Measurements from ENCODE around the gene GDAP1L1.
"Not testable (repeated sequence)": the region's sequence is repeated elsewhere in the genome, so short reads cannot be mapped to it uniquely, and the experiment has no call there.

The GDAP1L1 gene

DNA sequence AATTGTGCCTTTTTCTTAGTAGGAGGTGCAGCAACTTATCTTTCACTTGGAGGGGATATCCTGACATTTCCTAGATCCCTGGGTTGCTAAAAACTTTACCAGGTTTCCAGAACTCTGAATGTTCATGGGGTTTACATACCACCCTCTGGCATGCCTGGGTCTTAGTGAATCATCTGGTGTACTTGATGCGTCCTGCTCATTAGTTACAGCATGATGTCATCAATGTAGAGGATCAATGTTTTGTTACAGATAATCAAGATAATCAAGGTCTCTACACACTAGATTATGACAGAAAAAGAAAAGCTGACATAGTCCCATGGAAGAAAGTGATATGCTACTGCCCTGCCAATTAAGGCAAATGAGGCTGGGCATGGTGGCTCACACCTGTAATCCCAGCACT, 36.9 kb downstream of the GDAP1L1 start:
- DNase-seq: no peak
- in situ Hi-C loops (cut with HindIII; ENCODE audit: low pct_ligation_motif_present, low pct_unique_long_range_greater_than_20kb, low sequenced_read_pairs): no loop called here

- DNase-seq: no peak
- in situ Hi-C loops (cut with HindIII; ENCODE audit: low pct_ligation_motif_present, low pct_unique_long_range_greater_than_20kb, low sequenced_read_pairs): no loop called here
Measured at GRCh38 chr20:44287272-44288097, 40.4 kb downstream of the GDAP1L1 start.

DNA sequence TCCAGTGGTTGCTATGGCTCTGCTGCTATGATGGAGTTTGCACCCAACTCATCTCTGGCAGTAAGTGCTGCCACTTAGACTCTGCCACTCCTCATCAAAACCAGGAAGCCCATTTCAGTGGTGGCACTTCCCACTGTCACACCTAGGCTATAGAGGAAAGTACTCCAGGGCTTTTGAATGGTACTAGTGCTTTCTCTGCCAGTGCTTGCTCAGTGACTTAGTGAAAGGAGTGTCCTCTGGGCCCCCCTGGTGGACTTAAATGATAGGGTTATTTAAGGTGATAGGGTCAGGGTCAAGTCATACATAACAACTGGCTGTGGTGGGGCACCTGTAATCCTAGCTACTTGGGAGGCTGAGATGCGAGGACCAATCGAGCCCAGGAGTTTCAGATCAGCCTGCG, 41.1 kb downstream of the GDAP1L1 start:
- DNase-seq: no peak
- in situ Hi-C loops (cut with HindIII; ENCODE audit: low pct_ligation_motif_present, low pct_unique_long_range_greater_than_20kb, low sequenced_read_pairs): no loop called here

DNA sequence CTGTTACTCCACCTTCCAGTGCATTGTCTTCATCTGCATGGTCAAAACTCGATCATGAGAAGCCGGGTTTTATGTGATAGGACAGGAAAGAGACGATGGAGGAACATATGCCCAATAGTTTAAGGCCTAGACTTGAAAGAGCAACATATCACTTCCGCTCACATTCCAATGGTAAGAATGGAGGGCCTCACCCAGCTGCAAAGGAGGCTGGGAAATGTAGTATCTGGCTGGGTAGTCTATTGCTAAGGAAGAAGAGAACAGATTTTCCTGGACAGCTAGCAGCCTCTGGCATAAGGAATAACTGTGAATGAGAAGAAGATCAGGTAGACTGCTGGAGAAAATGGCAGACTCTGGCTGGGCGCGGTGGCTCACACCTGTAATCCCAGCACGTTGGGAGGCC, 44.6 kb downstream of the GDAP1L1 start:
- in situ Hi-C loops (cut with HindIII; ENCODE audit: low pct_ligation_motif_present, low pct_unique_long_range_greater_than_20kb, low sequenced_read_pairs): no loop called here
- no peak for DNase-seq

GRCh38 chr20:44296011-44296410, 48.9 kb downstream of the GDAP1L1 start:
- no peak for DNase-seq

GRCh38 chr20:44297721-44298120, 50.6 kb downstream of the GDAP1L1 start:
- in situ Hi-C loops (cut with HindIII; ENCODE audit: low pct_ligation_motif_present, low pct_unique_long_range_greater_than_20kb, low sequenced_read_pairs): no loop called here
- no peak for DNase-seq

More at GRCh38 chr20:44296011-44296410, 48.9 kb downstream of the GDAP1L1 start:
- in situ Hi-C loops (cut with HindIII; ENCODE audit: low pct_ligation_motif_present, low pct_unique_long_range_greater_than_20kb, low sequenced_read_pairs): no loop called here

DNA sequence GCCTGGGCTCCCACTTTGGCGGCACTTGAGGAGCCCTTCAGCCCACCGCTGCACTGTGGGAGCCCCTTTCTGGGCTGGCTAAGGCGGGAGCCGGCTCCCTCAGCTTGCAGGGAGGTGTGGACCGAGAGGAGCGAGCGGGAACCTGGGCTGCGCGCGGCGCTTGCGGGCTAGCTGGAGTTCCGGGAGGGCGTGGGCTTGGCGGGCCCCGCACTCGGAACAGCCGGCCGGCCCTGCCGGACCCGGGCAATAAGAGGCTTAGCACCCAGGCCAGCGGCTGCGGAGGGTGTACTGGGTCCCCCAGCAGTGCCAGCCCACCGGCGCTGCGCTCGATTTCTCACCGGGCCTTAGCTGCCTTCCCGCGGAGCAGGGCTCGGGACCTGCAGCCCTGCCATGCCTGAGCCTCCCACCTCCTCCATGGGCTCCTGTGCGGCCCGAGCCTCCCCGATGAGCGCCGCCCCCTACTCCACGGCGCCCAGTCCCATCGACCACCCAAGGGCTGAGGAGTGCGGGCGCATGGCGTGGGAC, 52.0 kb downstream of the GDAP1L1 start:
- DNase-seq; in situ Hi-C loops (cut with HindIII; ENCODE audit: low pct_ligation_motif_present, low pct_unique_long_range_greater_than_20kb, low sequenced_read_pairs): not testable (repeated sequence)

DNA sequence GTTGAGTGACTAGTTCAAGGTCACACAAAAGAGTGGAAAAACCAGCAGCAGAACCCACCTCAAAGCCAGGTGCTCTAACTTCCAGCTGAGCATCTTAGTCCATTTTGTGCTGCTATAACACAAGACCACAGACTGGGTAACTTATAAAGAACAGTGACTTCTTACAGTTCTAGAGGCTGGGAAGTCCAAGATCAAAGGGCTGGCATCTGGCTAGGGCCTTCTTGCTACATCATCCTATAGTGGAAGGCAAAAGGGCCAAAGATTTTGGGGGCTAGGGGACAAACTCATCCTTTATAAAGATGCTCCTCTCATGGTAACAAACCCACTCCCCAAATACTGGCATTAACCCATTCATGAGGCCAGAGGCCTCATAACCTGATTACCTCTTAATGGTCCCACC, 54.2 kb downstream of the GDAP1L1 start:
- no peak for DNase-seq
- in situ Hi-C loops (cut with HindIII; ENCODE audit: low pct_ligation_motif_present, low pct_unique_long_range_greater_than_20kb, low sequenced_read_pairs): no loop called here

- no peak for DNase-seq
- in situ Hi-C loops (cut with HindIII; ENCODE audit: low pct_ligation_motif_present, low pct_unique_long_range_greater_than_20kb, low sequenced_read_pairs): no loop called here
Measured at GRCh38 chr20:44302026-44302669, 55.0 kb downstream of the GDAP1L1 start.

GRCh38 chr20:44302736-44303135, 55.6 kb downstream of the GDAP1L1 start:
- in situ Hi-C loops (cut with HindIII; ENCODE audit: low pct_ligation_motif_present, low pct_unique_long_range_greater_than_20kb, low sequenced_read_pairs): no loop called here
- no peak for DNase-seq

- no peak for DNase-seq
- in situ Hi-C loops (cut with HindIII; ENCODE audit: low pct_ligation_motif_present, low pct_unique_long_range_greater_than_20kb, low sequenced_read_pairs): no loop called here
Measured at GRCh38 chr20:44304383-44304782, 57.3 kb downstream of the GDAP1L1 start.

DNA sequence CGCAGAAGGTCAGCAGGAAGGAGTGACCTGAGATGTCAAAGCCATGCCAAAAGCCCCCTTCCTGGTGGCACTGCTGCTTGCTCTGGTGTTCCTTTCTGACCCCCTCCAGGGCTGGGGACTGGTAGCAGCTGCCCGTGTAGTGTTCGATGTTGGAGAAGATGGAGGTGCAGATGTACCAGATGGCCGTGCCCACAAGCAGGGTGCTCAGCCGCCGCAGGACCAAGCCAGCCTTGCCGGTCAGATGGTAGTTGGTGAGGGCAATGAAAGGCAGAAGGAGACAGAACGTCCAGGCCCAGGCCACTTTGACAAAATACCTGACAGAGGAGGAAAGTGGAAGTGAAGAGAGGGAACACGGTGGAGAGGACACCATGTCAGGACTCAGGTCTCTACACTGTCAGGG, 59.8 kb downstream of the GDAP1L1 start:
- no peak for DNase-seq
- in situ Hi-C loops (cut with HindIII; ENCODE audit: low pct_ligation_motif_present, low pct_unique_long_range_greater_than_20kb, low sequenced_read_pairs): no loop called here

GRCh38 chr20:44309763-44310663, 62.9 kb downstream of the GDAP1L1 start:
- in situ Hi-C loops (cut with HindIII; ENCODE audit: low pct_ligation_motif_present, low pct_unique_long_range_greater_than_20kb, low sequenced_read_pairs): no loop called here
- DNase-seq: peak; percentile 30

DNA sequence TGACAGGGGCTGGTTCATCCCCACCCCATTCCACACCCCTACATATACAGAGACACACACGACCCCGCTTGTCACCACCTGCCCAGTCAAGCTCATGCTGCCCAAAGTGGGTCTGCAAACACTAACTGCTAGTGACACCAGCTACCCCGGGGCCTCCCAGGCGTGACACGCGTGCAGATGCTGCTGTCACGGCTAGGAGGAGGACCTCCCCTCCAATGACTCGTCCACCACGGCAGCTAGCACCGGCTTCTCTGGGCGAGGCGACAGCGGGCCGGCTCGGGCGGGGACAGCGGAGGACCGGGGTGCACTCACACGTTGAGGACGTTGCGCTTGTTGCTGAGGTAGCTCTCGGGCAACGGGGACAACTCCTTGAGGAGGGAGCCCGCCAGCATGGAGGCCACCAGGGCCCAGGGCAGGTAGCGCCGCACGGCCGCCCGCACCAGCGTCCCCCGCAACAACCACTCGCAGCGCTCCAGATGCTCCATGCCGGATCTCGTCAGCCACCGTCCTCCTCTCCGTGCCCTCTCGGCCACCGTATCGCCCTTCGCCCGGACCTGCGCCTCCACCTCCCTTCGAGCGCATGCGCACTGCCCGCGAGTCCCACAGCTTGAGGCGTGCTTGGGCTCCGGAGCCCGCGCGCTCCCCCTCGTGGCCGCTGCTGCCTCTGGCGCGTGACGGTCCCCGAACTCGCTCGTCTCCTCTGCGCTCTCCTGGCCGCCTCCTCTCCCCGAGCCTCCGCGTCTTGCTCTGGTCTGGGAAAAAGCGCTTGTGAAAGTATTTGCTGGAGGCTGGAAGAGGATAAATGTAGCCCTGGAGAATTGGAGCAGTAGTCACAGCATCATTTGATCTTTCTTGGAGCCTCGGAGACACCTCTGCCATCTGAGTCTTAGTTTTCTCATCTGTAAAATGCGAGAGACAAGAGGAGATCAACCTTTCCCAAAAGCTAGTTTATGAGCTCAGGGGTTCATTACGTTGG, 63.8 kb downstream of the GDAP1L1 start, which contains the start of gene FITM2:
Gene FITM2, minus strand, starts transcription at position 539 of the 976 bp plus-strand sequence. Its CDS starts 54 bp downstream, at position 485.
- DNase-seq: peak; percentile 93
- in situ Hi-C loops (cut with HindIII; ENCODE audit: low pct_ligation_motif_present, low pct_unique_long_range_greater_than_20kb, low sequenced_read_pairs): no loop called here

GRCh38 chr20:44314870-44315269, 67.8 kb downstream of the GDAP1L1 start:
- in situ Hi-C loops (cut with HindIII; ENCODE audit: low pct_ligation_motif_present, low pct_unique_long_range_greater_than_20kb, low sequenced_read_pairs): no loop called here
- no peak for DNase-seq

DNA sequence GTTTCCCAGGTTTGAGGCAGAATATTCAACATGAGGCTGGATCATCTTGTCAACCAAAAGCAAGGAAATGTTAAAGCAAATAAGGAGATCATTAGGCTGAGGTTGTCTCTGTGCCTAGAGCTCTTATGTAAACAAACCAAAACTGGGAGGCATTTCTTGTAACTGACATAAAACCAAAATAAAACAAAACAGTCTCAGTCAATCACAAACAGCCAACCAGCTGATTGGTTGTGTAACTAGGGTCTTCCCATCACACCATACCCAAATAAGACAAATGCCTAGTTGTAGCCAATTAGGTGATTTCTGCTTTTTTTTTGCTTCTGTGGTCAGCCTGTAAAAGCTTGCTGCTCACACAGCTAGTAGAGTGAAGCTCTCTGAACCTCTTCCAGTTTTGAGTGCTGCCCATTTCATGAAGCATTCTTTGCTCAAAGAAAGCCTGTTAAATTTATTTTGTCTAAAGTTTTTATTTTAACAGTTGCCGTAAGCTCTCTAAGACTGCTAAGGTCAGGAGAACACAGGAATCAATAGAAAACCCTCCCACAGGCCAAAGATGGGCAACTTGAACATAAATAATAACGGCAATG, 72.8 kb downstream of the GDAP1L1 start:
- DNase-seq: no peak
- in situ Hi-C loops (cut with HindIII; ENCODE audit: low pct_ligation_motif_present, low pct_unique_long_range_greater_than_20kb, low sequenced_read_pairs): no loop called here

DNA sequence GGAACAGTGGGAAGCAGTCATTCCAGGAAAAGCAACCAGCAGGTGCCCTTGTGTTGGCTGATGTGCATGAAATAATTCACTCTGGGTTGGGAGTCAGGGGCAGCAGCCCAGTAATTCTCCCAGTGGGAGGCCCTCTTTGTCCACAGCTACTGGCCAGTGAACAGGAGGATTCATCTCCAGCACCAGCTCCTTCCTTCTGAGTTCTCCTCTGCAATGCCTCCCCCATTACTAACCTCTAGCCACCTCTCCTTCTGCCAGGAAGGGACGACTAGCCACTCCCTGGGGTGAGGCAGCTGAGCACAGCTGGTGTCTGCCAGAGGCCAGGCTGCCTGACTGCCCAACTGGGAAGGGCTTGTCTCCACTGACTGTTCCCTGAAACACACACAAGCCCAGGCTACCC, 77.2 kb downstream of the GDAP1L1 start:
- DNase-seq: no peak
- in situ Hi-C loops (cut with HindIII; ENCODE audit: low pct_ligation_motif_present, low pct_unique_long_range_greater_than_20kb, low sequenced_read_pairs): no loop called here
